Uterus (tissue), 4 donors: Measurements from ENCODE around the gene RNF34. TPM values are rescaled to one million over a fixed set of nuclear protein-coding genes. Genes with fewer than 3 reads are reported as not detected.

Source experiments
- DNase-seq, 2 donors: peaks; one replicate each; pipeline ENCODE4 v3.0.0-alpha.2; 2019 to 2020
- H3K27ac ChIP-seq, 2 donors: fragments of 200-600 bp; sonication (generic); 1 replicate in 1 of 2; 2 replicates in 1 of 2; pipeline ENCODE4 v1.5.1; 2016 to 2018
- H3K27me3 ChIP-seq, 2 donors: fragments of 200-600 bp; sonication (generic); one replicate each; pipeline ENCODE4 v1.5.1; 2018 to 2019; ENCODE audit warnings: control low read depth in 1 of 2
- H3K36me3 ChIP-seq, 2 donors: fragments of 200-600 bp; sonication (generic); one replicate each; pipeline ENCODE4 v1.5.1; 2019; ENCODE audit warnings: control low read depth in 1 of 2
- H3K4me1 ChIP-seq, 2 donors: fragments of 200-600 bp; sonication (generic); one replicate each; pipeline ENCODE4 v1.5.1; 2018 to 2019; ENCODE audit warnings: control low read depth in 1 of 2
- H3K4me3 ChIP-seq, 2 donors: fragments of 200-600 bp; sonication (generic); 1 replicate in 1 of 2; 2 replicates in 1 of 2; pipeline ENCODE4 v1.5.1; 2018 to 2019; ENCODE audit warnings: mild to moderate bottlenecking in 1 of 2
- H3K9me3 ChIP-seq, 2 donors: fragments of 200-600 bp; sonication (generic); one replicate each; pipeline ENCODE4 v1.5.1; 2019; ENCODE audit warnings: control low read depth in 1 of 2
- CTCF ChIP-seq, 4 experiments: fragments of 200-600 bp in 2 of 4; fragments of 450-650 bp in 2 of 4; sonication (generic) in 2 of 4; IDR thresholded peaks; one replicate each; pipeline ENCODE4 v1.5.1; 2016 to 2019; ENCODE audit warnings: antibody characterized with exemption in 4 of 4, mild to moderate bottlenecking in 2 of 4, moderate library complexity in 1 of 4
- POLR2A ChIP-seq, 2 donors: fragments of 450-650 bp; IDR thresholded peaks; one replicate each; pipeline ENCODE4 v1.6.1; 2016; ENCODE audit warnings: antibody characterized with exemption in 2 of 2, mild to moderate bottlenecking in 1 of 2, moderate library complexity in 1 of 2
- intact Hi-C: fragments of 100-400 bp; cut with DNase I; formaldehyde crosslinking; loops from one replicate; pipeline ENCODE4 v1.15.1; 2023; ENCODE audit warnings: low total_unique reads
- total RNA-seq, 4 donors: library from RNA; depleted of rRNA in 3 of 4; stranded (reverse); fragments of >200 nt in 3 of 4; gene quantifications; one replicate each; pipeline versions ENCODE4 v1.1.0 to v1.2.4, GENCODE V29; 2014 to 2023
- donor health status: DM: yes; HTN: yes; CAD: no.

RNF34 gene
- total RNA-seq, 4 donors from 2014 or later: 23.5 to 74.9 (median 34.1) TPM

- no peaks in the 10 kb centered on the region for H3K36me3 ChIP-seq
- intact Hi-C loops: no loop called here
- H3K4me1 ChIP-seq: no peaks in the 10 kb centered on the region
- no peak for TF ChIP-seq CTCF (IDR thresholded peaks at IDR 0.05)
- TF ChIP-seq POLR2A (IDR thresholded peaks at IDR 0.05): no peak
- H3K27ac ChIP-seq: no peak overlapping the region
- no peaks in the 10 kb centered on the region for H3K27me3 ChIP-seq
- no peaks in the 10 kb centered on the region for H3K9me3 ChIP-seq
- no peak overlapping the region for H3K4me3 ChIP-seq
- DNase-seq: no peak
These were observed 29.0 kb downstream of the RNF34 start for GRCh38 chr12:121428883-121429282.

- no peak for TF ChIP-seq POLR2A (IDR thresholded peaks at IDR 0.05)
- TF ChIP-seq CTCF (IDR thresholded peaks at IDR 0.05): no peak
- Histone ChIP-seq H3K27me3 (no peaks in the 10 kb centered on the region), H3K27ac (no peak overlapping the region), H3K9me3 (no peaks in the 10 kb centered on the region), H3K36me3 (no peaks in the 10 kb centered on the region), H3K4me1 (no peaks in the 10 kb centered on the region), H3K4me3 (no peak overlapping the region)
- intact Hi-C loops: no loop called here
- no peak for DNase-seq
These were observed 31.0 kb downstream of the RNF34 start for GRCh38 chr12:121430833-121431415.

GRCh38 chr12:121432740-121433480, 33.0 kb downstream of the RNF34 start:
- Histone ChIP-seq H3K36me3 (no peaks in the 10 kb centered on the region), H3K9me3 (no peaks in the 10 kb centered on the region), H3K4me3 (no peak overlapping the region), H3K27me3 (no peaks in the 10 kb centered on the region), H3K27ac (no peak overlapping the region), H3K4me1 (no peaks in the 10 kb centered on the region)
- DNase-seq: no peak
- intact Hi-C loops: no loop called here
- TF ChIP-seq CTCF (IDR thresholded peaks at IDR 0.05): no peak
- no peak for TF ChIP-seq POLR2A (IDR thresholded peaks at IDR 0.05)

- TF ChIP-seq POLR2A (IDR thresholded peaks at IDR 0.05) (no peak), CTCF (IDR thresholded peaks at IDR 0.05) (no peak)
- H3K4me1 ChIP-seq: no peaks in the 10 kb centered on the region
- H3K27me3 ChIP-seq: no peaks in the 10 kb centered on the region
- no peak overlapping the region for H3K4me3 ChIP-seq
- DNase-seq: no peak
- H3K36me3 ChIP-seq: no peaks in the 10 kb centered on the region
- no peak overlapping the region for H3K27ac ChIP-seq
- H3K9me3 ChIP-seq: no peaks in the 10 kb centered on the region
- intact Hi-C loops: no loop called here
These were observed 36.8 kb downstream of the RNF34 start for GRCh38 chr12:121436706-121437105.

GRCh38 chr12:121438905-121439304, 39.0 kb downstream of the RNF34 start:
- Histone ChIP-seq H3K36me3 (no peaks in the 10 kb centered on the region), H3K27me3 (no peaks in the 10 kb centered on the region), H3K4me1 (no peaks in the 10 kb centered on the region), H3K4me3 (no peak overlapping the region), H3K9me3 (no peaks in the 10 kb centered on the region), H3K27ac (no peak overlapping the region)
- TF ChIP-seq POLR2A (IDR thresholded peaks at IDR 0.05) (no peak), CTCF (IDR thresholded peaks at IDR 0.05) (no peak)
- intact Hi-C loops: no loop called here
- no peak for DNase-seq
